GM23248 (cell line): Measurements from ENCODE around the gene SLC13A3.

ENCODE experiments used
- EZH2 ChIP-seq: fragments of 200-600 bp; sonication (generic); IDR thresholded peaks from 2 replicates; pipeline ENCODE4 v1.6.1; 2018; ENCODE audit warnings: antibody characterized with exemption, mild to moderate bottlenecking; ENCODE audit not compliant: insufficient read depth, poor library complexity, severe bottlenecking
- EZH2phosphoT487 ChIP-seq: fragments of 200-600 bp; sonication (generic); IDR thresholded peaks from 2 replicates; pipeline ENCODE4 v1.6.1; 2018; ENCODE audit warnings: antibody characterized with exemption, moderate library complexity, mild to moderate bottlenecking, low read depth; ENCODE audit not compliant: insufficient read depth

- TF ChIP-seq EZH2: no peak
- TF ChIP-seq EZH2phosphoT487: no peak
These were observed 36.8 kb downstream of the SLC13A3 start for GRCh38 chr20:46614503-46614902.
